Keratinocyte (primary cell): ENCODE measurements around the gene PEA15. TPM values are rescaled to one million over a fixed set of nuclear protein-coding genes. Genes with fewer than 3 reads are reported as not detected.

Experiments used
- DNase-seq: peaks from one replicate; pipeline ENCODE4 v3.0.0-alpha.2; 2011; ENCODE audit warnings: low read depth, missing footprints, low spot score
- FAIRE-seq: peaks from 2 replicates; lab custom pipeline; 2011; peaks lifted over from hg19 to GRCh38; lab: Jason Lieb, UNC
- H2AFZ ChIP-seq: 2 replicates; pipeline ENCODE4 v1.6.0; 2012; ENCODE audit warnings: low read length, control low read depth, inconsistent platforms; ENCODE audit not compliant: control insufficient read depth
- H3K27ac ChIP-seq: 2 replicates; pipeline ENCODE4 v1.5.1; 2011; ENCODE audit warnings: low read length; ENCODE audit not compliant: control insufficient read depth, insufficient read depth
- H3K27me3 ChIP-seq: 3 replicates; pipeline ENCODE4 v1.6.0; 2011; ENCODE audit warnings: low read length; ENCODE audit not compliant: control insufficient read depth, insufficient read depth; ENCODE audit errors: extremely low read depth
- H3K36me3 ChIP-seq, 2 experiments: 2 replicates in 1 of 2; 3 replicates in 1 of 2; pipeline ENCODE4 v1.5.1; 2011; ENCODE audit warnings: low read length in 2 of 2, mild to moderate bottlenecking in 1 of 2; ENCODE audit not compliant: control insufficient read depth in 2 of 2, insufficient read depth in 2 of 2; ENCODE audit errors: extremely low read depth in 1 of 2
- H3K4me1 ChIP-seq: 3 replicates; pipeline ENCODE4 v1.5.1; 2011; ENCODE audit warnings: low read length; ENCODE audit not compliant: control insufficient read depth, insufficient read depth; ENCODE audit errors: extremely low read depth
- H3K4me2 ChIP-seq: 3 replicates; pipeline ENCODE4 v1.6.0; 2011; ENCODE audit warnings: low read depth, low read length; ENCODE audit not compliant: control insufficient read depth, insufficient read depth; ENCODE audit errors: extremely low read depth
- H3K4me3 ChIP-seq, 3 experiments: fragments of 200-600 bp in 1 of 3; sonication (generic) in 1 of 3; 2 replicates in 2 of 3; 3 replicates in 1 of 3; pipeline ENCODE4 v1.5.1; 2011 to 2016; ENCODE audit warnings: low read length in 3 of 3, mild to moderate bottlenecking in 3 of 3, control low read depth in 2 of 3, inconsistent platforms in 1 of 3, low read depth in 1 of 3, mixed read lengths in 1 of 3, mixed run types in 1 of 3, moderate library complexity in 1 of 3; ENCODE audit not compliant: control insufficient read depth in 2 of 3, insufficient read depth in 2 of 3; ENCODE audit errors: extremely low read depth in 1 of 3
- H3K79me2 ChIP-seq: 2 replicates; pipeline ENCODE4 v1.6.0; 2012; ENCODE audit warnings: low read length; ENCODE audit not compliant: control insufficient read depth, insufficient read depth
- H3K9ac ChIP-seq: 3 replicates; pipeline ENCODE4 v1.6.0; 2011; ENCODE audit warnings: low read length; ENCODE audit not compliant: control insufficient read depth, insufficient read depth; ENCODE audit errors: extremely low read depth
- H3K9me1 ChIP-seq: 3 replicates; pipeline ENCODE4 v1.6.0; 2011; ENCODE audit warnings: low read length; ENCODE audit not compliant: control insufficient read depth, insufficient read depth; ENCODE audit errors: extremely low read depth
- H3K9me3 ChIP-seq: 2 replicates; pipeline ENCODE4 v1.5.1; 2012; ENCODE audit warnings: low read depth, low read length; ENCODE audit not compliant: control insufficient read depth
- H4K20me1 ChIP-seq: 3 replicates; pipeline ENCODE4 v1.6.0; 2011; ENCODE audit warnings: low read length; ENCODE audit not compliant: control insufficient read depth, insufficient read depth; ENCODE audit errors: extremely low read depth
- CTCF ChIP-seq, 3 experiments: IDR thresholded peaks in 1 of 3; conservative IDR thresholded peaks in 1 of 3; optimal IDR thresholded peaks in 1 of 3; 2 replicates in 2 of 3; 3 replicates in 1 of 3; pipeline versions ENCODE3 to v1.5.1; 2011; ENCODE audit warnings: low read length in 3 of 3, mild to moderate bottlenecking in 3 of 3, moderate library complexity in 2 of 3, control low read depth in 1 of 3, inconsistent platforms in 1 of 3; ENCODE audit not compliant: insufficient read depth in 2 of 3; ENCODE audit errors: extremely low read depth in 1 of 3
- EZH2 ChIP-seq: IDR thresholded peaks from one replicate; pipeline ENCODE4 v1.6.1; 2012; ENCODE audit warnings: inconsistent platforms, mild to moderate bottlenecking, low read length, moderate library complexity
- dilution Hi-C: fragments of 300-500 bp; cut with MboI; formaldehyde crosslinking; loops from one replicate; pipeline ENCODE4 v1.7.0; 2020; ENCODE audit warnings: low sequenced_read_pairs; ENCODE audit not compliant: extremely low pct_ligation_motif_present
- polyA plus RNA-seq, 5 experiments: library from polyadenylated mRNA; depleted of rRNA in 3 of 5; stranded (reverse) in 3 of 5; stranded (forward) in 1 of 5; unstranded in 1 of 5; fragments of >200 nt; gene quantifications; 1 replicate in 1 of 5; 2 replicates in 3 of 5; 3 replicates in 1 of 5; pipeline versions ENCODE4 v1.2.1 to v1.2.3, GENCODE V29; 2011 to 2012; ENCODE audit warnings: missing spikeins in 2 of 5, low read depth in 1 of 5, low replicate concordance in 1 of 5

The PEA15 gene
- polyA plus RNA-seq, 1 donor (not counting 4 experiments of a cell fraction or from before 2014, with no cell fraction given): 367 TPM

- H3K4me1 ChIP-seq: peaks cover 8% of the 10 kb centered on the region
- no peak for TF ChIP-seq EZH2
- no peak for TF ChIP-seq CTCF (optimal IDR thresholded peaks at IDR 0.05 in 1 of 3, IDR thresholded peaks at IDR 0.05 in 1 of 3, conservative IDR thresholded peaks at IDR 0.05 in 1 of 3; ENCODE audit: extremely low read depth in 1 of 3, insufficient read depth in 2 of 3, low read length in 3 of 3)
- H3K9me3 ChIP-seq: no peaks in the 10 kb centered on the region
- no peak for FAIRE-seq
- H3K4me2 ChIP-seq: no peak overlapping the region
- no peak overlapping the region for H3K9ac ChIP-seq
- no peaks in the 10 kb centered on the region for H3K9me1 ChIP-seq
- no peak for DNase-seq
- H3K4me3 ChIP-seq: no peak overlapping the region
- H2AFZ ChIP-seq: no peak overlapping the region
- H3K27me3 ChIP-seq: peaks cover 5% of the 10 kb centered on the region
- dilution Hi-C loops: no loop called here
- no peaks in the 10 kb centered on the region for H3K36me3 ChIP-seq
- no peaks in the 10 kb centered on the region for H3K79me2 ChIP-seq
- H4K20me1 ChIP-seq: no peaks in the 10 kb centered on the region
- no peak overlapping the region for H3K27ac ChIP-seq
Observed at GRCh38 chr1:160167580-160167979, 37.6 kb upstream of the PEA15 start.

DNA sequence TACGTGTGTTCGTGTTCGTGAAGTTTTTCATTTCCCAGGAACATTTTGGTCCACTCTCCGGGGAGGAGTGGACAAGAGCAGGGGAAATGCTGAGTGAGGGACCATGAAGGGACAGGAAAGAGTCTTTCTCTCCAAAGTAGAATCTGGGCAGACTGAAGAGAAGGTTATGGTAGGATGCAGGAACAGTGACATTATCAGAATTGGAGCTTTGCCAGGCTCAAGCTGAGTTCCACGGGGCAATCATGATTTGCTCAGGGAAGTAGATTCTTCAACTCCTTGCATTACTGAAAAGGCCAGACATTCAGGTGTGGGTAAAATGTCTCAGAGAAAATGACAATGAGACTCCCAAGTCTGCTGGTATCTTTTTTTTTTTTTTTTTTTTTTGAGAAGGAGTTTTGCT is 37.2 kb upstream of the PEA15 start:
- Histone ChIP-seq H2AFZ (no peak overlapping the region), H3K4me1 (peaks cover 8% of the 10 kb centered on the region), H3K4me2 (no peak overlapping the region), H3K36me3 (no peaks in the 10 kb centered on the region), H3K9ac (no peak overlapping the region), H3K4me3 (no peak overlapping the region), H3K79me2 (no peaks in the 10 kb centered on the region), H3K27ac (no peak overlapping the region), H3K9me1 (no peaks in the 10 kb centered on the region), H4K20me1 (no peaks in the 10 kb centered on the region), H3K9me3 (no peaks in the 10 kb centered on the region), H3K27me3 (peaks cover 5% of the 10 kb centered on the region)
- DNase-seq: no peak
- TF ChIP-seq CTCF (optimal IDR thresholded peaks at IDR 0.05 in 1 of 3, IDR thresholded peaks at IDR 0.05 in 1 of 3, conservative IDR thresholded peaks at IDR 0.05 in 1 of 3; ENCODE audit: extremely low read depth in 1 of 3, insufficient read depth in 2 of 3, low read length in 3 of 3) (peak in 1 of 3 experiments; percentile 7), EZH2 (no peak)
- FAIRE-seq: no peak
- dilution Hi-C loops: no loop called here
